ENCODE data around the gene CST6. TPM values are rescaled to one million over a fixed set of nuclear protein-coding genes. Genes with fewer than 3 reads are reported as not detected.

Gene CST6
- total RNA-seq, 1 experiment from 2014 or later = not detected

- no peak overlapping the region for H3K27ac Mint-ChIP-seq (ENCODE audit: low read depth, unreplicated experiment)
- CTCF ChIA-PET = interaction anchor here (0.6 to 0.8 kb wide), 4 partner anchors 11 to 230 kb away, joined by 3 to 5 read pairs (median 4); no protein-coding TSS in a partner anchor
- H3K36me3 Mint-ChIP-seq (ENCODE audit: insufficient read depth, unreplicated experiment) = peaks cover 50% of the 10 kb centered on the region
- POLR2A ChIA-PET = interaction anchor here (1.0 to 2.9 kb wide), 2 partner anchors 8 to 48 kb away, joined by 3 to 42 read pairs; partner anchors contain the start of genes CST6 and SF3B2
- no peaks in the 10 kb centered on the region for H3K9me3 Mint-ChIP-seq (ENCODE audit: unreplicated experiment)
- peaks cover 8% of the 10 kb centered on the region for H3K4me1 Mint-ChIP-seq (ENCODE audit: insufficient read depth, unreplicated experiment)
- no peak for DNase-seq (ENCODE audit: unreplicated experiment)
- no peaks in the 10 kb centered on the region for H3K27me3 Mint-ChIP-seq (ENCODE audit: insufficient read depth, unreplicated experiment)
- no TSS peak for BruUV-seq (replicated peaks)
- H3K4me3 Mint-ChIP-seq (ENCODE audit: unreplicated experiment) = peak overlapping the region; percentile 97
- intact Hi-C loops (cut with micrococcal nuclease) = loop anchor here (10.0 kb wide), 1 partner anchor 51 kb away; the partner anchor contains the start of gene SF3B2
- no peak for TF ChIP-seq CTCF (IDR thresholded peaks at IDR 0.05; ENCODE audit: unreplicated experiment)
Observed at GRCh38 chr11:66004186-66004585, 7.6 kb upstream of the CST6 start.

- intact Hi-C loops (cut with micrococcal nuclease) = loop anchor here (10.0 kb wide), 1 partner anchor 48 kb away; the partner anchor contains the start of gene SF3B2
- CTCF ChIA-PET = interaction anchor here (1.0 kb wide), 1 partner anchor 16 kb away, joined by 8 read pairs; no protein-coding TSS in a partner anchor
- H3K27ac Mint-ChIP-seq (ENCODE audit: low read depth, unreplicated experiment) = no peak overlapping the region
- BruUV-seq (replicated peaks) = no TSS peak
- no peaks in the 10 kb centered on the region for H3K9me3 Mint-ChIP-seq (ENCODE audit: unreplicated experiment)
- no peak for DNase-seq (ENCODE audit: unreplicated experiment)
- no peak for TF ChIP-seq CTCF (IDR thresholded peaks at IDR 0.05; ENCODE audit: unreplicated experiment)
- peaks cover 39% of the 10 kb centered on the region for H3K36me3 Mint-ChIP-seq (ENCODE audit: insufficient read depth, unreplicated experiment)
- peaks cover 8% of the 10 kb centered on the region for H3K4me1 Mint-ChIP-seq (ENCODE audit: insufficient read depth, unreplicated experiment)
- no peak overlapping the region for H3K4me3 Mint-ChIP-seq (ENCODE audit: unreplicated experiment)
- no peaks in the 10 kb centered on the region for H3K27me3 Mint-ChIP-seq (ENCODE audit: insufficient read depth, unreplicated experiment)
- POLR2A ChIA-PET = interaction anchor here (0.7 kb wide), 1 partner anchor 474 kb away, joined by 3 read pairs; the partner anchor contains the start of gene DPP3
Observed at GRCh38 chr11:66006134-66006890, 5.5 kb upstream of the CST6 start.

- ChIA-PET POLR2A (interaction anchor here (0.7 kb wide), 1 partner anchor 473 kb away, joined by 3 read pairs; the partner anchor contains the start of gene DPP3), CTCF (interaction anchor here (1.4 to 3.5 kb wide), 2 partner anchors 16 to 17 kb away, joined by 8 to 31 read pairs; no protein-coding TSS in a partner anchor)
- H3K4me1 Mint-ChIP-seq (ENCODE audit: insufficient read depth, unreplicated experiment) = peaks cover 8% of the 10 kb centered on the region
- H3K27ac Mint-ChIP-seq (ENCODE audit: low read depth, unreplicated experiment) = no peak overlapping the region
- H3K4me3 Mint-ChIP-seq (ENCODE audit: unreplicated experiment) = no peak overlapping the region
- no peaks in the 10 kb centered on the region for H3K27me3 Mint-ChIP-seq (ENCODE audit: insufficient read depth, unreplicated experiment)
- no TSS peak for BruUV-seq (replicated peaks)
- H3K9me3 Mint-ChIP-seq (ENCODE audit: unreplicated experiment) = no peaks in the 10 kb centered on the region
- intact Hi-C loops (cut with micrococcal nuclease) = loop anchor here (10.0 kb wide), 1 partner anchor 48 kb away; the partner anchor contains the start of gene SF3B2
- peaks cover 36% of the 10 kb centered on the region for H3K36me3 Mint-ChIP-seq (ENCODE audit: insufficient read depth, unreplicated experiment)
- DNase-seq (ENCODE audit: unreplicated experiment) = no peak
- TF ChIP-seq CTCF (IDR thresholded peaks at IDR 0.05; ENCODE audit: unreplicated experiment) = no peak
Observed at GRCh38 chr11:66006891-66007176, 5.0 kb upstream of the CST6 start.

GRCh38 chr11:66007201-66007634, 4.6 kb upstream of the CST6 start:
- no peak overlapping the region for H3K27ac Mint-ChIP-seq (ENCODE audit: low read depth, unreplicated experiment)
- intact Hi-C loops (cut with micrococcal nuclease) = loop anchor here (10.0 kb wide), 1 partner anchor 48 kb away; the partner anchor contains the start of gene SF3B2
- no TSS peak for BruUV-seq (replicated peaks)
- no peak overlapping the region for H3K4me3 Mint-ChIP-seq (ENCODE audit: unreplicated experiment)
- no peak for DNase-seq (ENCODE audit: unreplicated experiment)
- H3K27me3 Mint-ChIP-seq (ENCODE audit: insufficient read depth, unreplicated experiment) = no peaks in the 10 kb centered on the region
- H3K4me1 Mint-ChIP-seq (ENCODE audit: insufficient read depth, unreplicated experiment) = peaks cover 8% of the 10 kb centered on the region
- POLR2A ChIA-PET = interaction anchor here (0.7 kb wide), 1 partner anchor 473 kb away, joined by 3 read pairs; the partner anchor contains the start of gene DPP3
- peaks cover 34% of the 10 kb centered on the region for H3K36me3 Mint-ChIP-seq (ENCODE audit: insufficient read depth, unreplicated experiment)
- no peaks in the 10 kb centered on the region for H3K9me3 Mint-ChIP-seq (ENCODE audit: unreplicated experiment)
- CTCF ChIA-PET = interaction anchor here (0.6 to 3.5 kb wide), 3 partner anchors 15 to 18 kb away, joined by 3 to 31 read pairs (median 8); no protein-coding TSS in a partner anchor
- no peak for TF ChIP-seq CTCF (IDR thresholded peaks at IDR 0.05; ENCODE audit: unreplicated experiment)
